HG02943 (cell line): ENCODE measurements around the gene NPW.
"Not testable (repeated sequence)": the region's sequence is repeated elsewhere in the genome, so short reads cannot be mapped to it uniquely, and the experiment has no call there.

Source experiments
- ATAC-seq: cut with Tn5 transposase; IDR thresholded peaks from one replicate; pipeline ENCODE4 v1.9.1; 2021; ENCODE audit warnings: mild to moderate bottlenecking, low read depth, moderate library complexity; ENCODE audit not compliant: unreplicated experiment

Gene NPW

GRCh38 chr16:2001035-2001434, 18.6 kb upstream of the NPW start:
- ATAC-seq = no peak

- ATAC-seq = no peak
Measured at GRCh38 chr16:2001456-2002355, 17.9 kb upstream of the NPW start.

- no peak for ATAC-seq
Measured at GRCh38 chr16:2002406-2003230, 17.0 kb upstream of the NPW start.

- ATAC-seq = no peak
Measured at GRCh38 chr16:2003231-2003826, 16.3 kb upstream of the NPW start.

- ATAC-seq = peak; percentile 54
Measured at GRCh38 chr16:2003827-2004641, 15.6 kb upstream of the NPW start.

GRCh38 chr16:2004795-2005517, 14.6 kb upstream of the NPW start:
- no peak for ATAC-seq

GRCh38 chr16:2005646-2006045, 13.9 kb upstream of the NPW start:
- no peak for ATAC-seq

- ATAC-seq = no peak
Measured at GRCh38 chr16:2006317-2006716, 13.3 kb upstream of the NPW start.

- ATAC-seq = no peak
Measured at GRCh38 chr16:2007081-2007836, 12.3 kb upstream of the NPW start.

GRCh38 chr16:2008009-2008526, 11.5 kb upstream of the NPW start:
- no peak for ATAC-seq

- peak; percentile 2 for ATAC-seq
Measured at GRCh38 chr16:2008631-2009163, 10.9 kb upstream of the NPW start.

- ATAC-seq = peak; percentile 32
Measured at GRCh38 chr16:2009164-2009711, 10.3 kb upstream of the NPW start.

- peak; percentile 78 for ATAC-seq
Measured at GRCh38 chr16:2009791-2010510, 9.6 kb upstream of the NPW start, which contains the start of gene ZNF598. Gene ZNF598 (minus strand): TSS chr16:2009821.

- not testable (repeated sequence) for ATAC-seq
Measured at GRCh38 chr16:2011726-2012125, 7.9 kb upstream of the NPW start.

GRCh38 chr16:2013527-2013926, 6.1 kb upstream of the NPW start:
- no peak for ATAC-seq

GRCh38 chr16:2015117-2015946, 4.3 kb upstream of the NPW start:
- ATAC-seq = no peak

GRCh38 chr16:2015947-2016208, 3.7 kb upstream of the NPW start:
- no peak for ATAC-seq
